ENCODE data around the gene FADS3. TPM values are rescaled to one million over a fixed set of nuclear protein-coding genes. Genes with fewer than 3 reads are reported as not detected.

FADS3 gene
- total and polyA plus RNA-seq, 2 donors (not counting 3 experiments of a cell fraction or from before 2014, with no cell fraction given): 216 to 346 TPM

GRCh38 chr11:61874853-61875252, 16.5 kb downstream of the FADS3 start:
- DNase-seq (ENCODE audit: low read depth, low spot score): no peak
- intact Hi-C loops (cut with micrococcal nuclease) (no loop called here), dilution Hi-C loops (cut with MboI; ENCODE audit: extremely low pct_ligation_motif_present, low sequenced_read_pairs) (no loop called here)
- Histone ChIP-seq H3K36me3 (ENCODE audit: control insufficient read depth in 2 of 2, extremely low read depth in 1 of 2, insufficient read depth in 2 of 2, low read length in 2 of 2) (peaks cover 11 to 28% of the 10 kb centered on the region in 2 experiments), H3K9me1 (replicated peaks; ENCODE audit: control insufficient read depth, extremely low read depth, insufficient read depth, low read length) (no peaks in the 10 kb centered on the region), H2AFZ (ENCODE audit: low read depth, low read length) (no peak overlapping the region), H3K27ac (ENCODE audit: insufficient read depth, low read depth, low read length) (no peak overlapping the region), H3K9me3 (replicated peaks; ENCODE audit: control insufficient read depth, insufficient read depth, low read length) (no peaks in the 10 kb centered on the region), H3K4me1 (ENCODE audit: control insufficient read depth, extremely low read depth, insufficient read depth, low read length) (peaks cover 12% of the 10 kb centered on the region), H3K27me3 (ENCODE audit: control insufficient read depth in 2 of 2, insufficient read depth in 2 of 2, low read length in 2 of 2) (no peaks in the 10 kb centered on the region), H3K9ac (replicated peaks; ENCODE audit: extremely low read depth, insufficient read depth, low read length) (no peak overlapping the region), H3K79me2 (ENCODE audit: control insufficient read depth, insufficient read depth, low read length) (peaks cover under 1% of the 10 kb centered on the region), H4K20me1 (replicated peaks; ENCODE audit: control insufficient read depth, extremely low read depth, insufficient read depth, low read length) (no peaks in the 10 kb centered on the region), H3K4me2 (ENCODE audit: insufficient read depth, low read length) (no peak overlapping the region), H3K4me3 (replicated peaks in 1 of 3; ENCODE audit: insufficient read depth in 1 of 3, low read depth in 1 of 3, low read length in 3 of 3) (no peak overlapping the region)
- no TSS peak for BruUV-seq (replicated peaks)
- TF ChIP-seq JUN (IDR thresholded peaks at IDR 0.05; ENCODE audit: borderline replicate concordance, insufficient read depth, insufficient read length, low read depth) (no peak), POLR2A (IDR thresholded peaks at IDR 0.05; ENCODE audit: low read depth, low read length) (no peak), POLR2AphosphoS5 (IDR thresholded peaks at IDR 0.05; ENCODE audit: insufficient read depth, low read depth, low read length) (no peak), MYC (IDR thresholded peaks at IDR 0.05; ENCODE audit: low read depth, low read length) (no peak), MAX (IDR thresholded peaks at IDR 0.05; ENCODE audit: insufficient read depth, insufficient read length) (no peak), CTCF (IDR thresholded peaks at IDR 0.05; ENCODE audit: extremely low read depth in 1 of 2, insufficient read depth in 1 of 2, low read depth in 1 of 2, low read length in 2 of 2) (no peak), GATA2 (IDR thresholded peaks at IDR 0.05; ENCODE audit: insufficient read depth, insufficient read length, low read depth, low read length) (no peak), FOS (IDR thresholded peaks at IDR 0.05; ENCODE audit: borderline replicate concordance, insufficient read depth, low read length) (no peak), EZH2 (IDR thresholded peaks at IDR 0.05; ENCODE audit: borderline replicate concordance, low read depth, low read length, severe bottlenecking) (no peak)
- ChIA-PET POLR2A (interaction anchor here (0.7 kb wide), 1 partner anchor 8 kb away, joined by 8 read pairs; no protein-coding TSS in a partner anchor), CTCF (interaction anchor here (0.8 to 6.6 kb wide), 10 partner anchors 10 to 233 kb away, joined by 3 to 127 read pairs (median 8); no protein-coding TSS in a partner anchor)
- FAIRE-seq: no peak
